NOMO-1 (cell line): ENCODE measurements around the gene BOD1L2.

Source experiments
- DNase-seq, 2 experiments: peaks; one replicate each; lab custom pipeline; 2025; ENCODE audit not compliant: unreplicated experiment in 2 of 2; lab: John Stamatoyannopoulos, UW

BOD1L2 gene

DNA sequence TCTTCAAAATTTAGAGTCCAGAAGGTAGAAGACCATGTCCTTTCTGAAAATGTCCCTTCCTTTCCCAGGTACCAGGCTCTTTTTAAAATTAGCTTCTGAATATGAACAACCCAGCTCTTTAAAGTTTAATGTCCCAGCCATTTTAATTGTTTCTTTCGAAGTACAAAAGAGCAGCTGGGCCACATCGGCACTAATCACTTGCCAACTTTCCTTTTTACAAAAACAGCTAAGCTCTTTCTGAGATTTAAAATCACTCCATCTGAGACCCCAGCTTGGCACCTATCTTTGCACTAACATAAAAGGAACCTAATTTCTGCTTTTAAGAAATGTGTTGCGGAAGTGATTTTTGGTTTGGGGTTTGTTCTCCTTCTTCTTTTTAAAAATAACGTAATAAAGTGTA is 2.6 kb downstream of the BOD1L2 start:
- peak; percentile 65 to 90 for DNase-seq

DNA sequence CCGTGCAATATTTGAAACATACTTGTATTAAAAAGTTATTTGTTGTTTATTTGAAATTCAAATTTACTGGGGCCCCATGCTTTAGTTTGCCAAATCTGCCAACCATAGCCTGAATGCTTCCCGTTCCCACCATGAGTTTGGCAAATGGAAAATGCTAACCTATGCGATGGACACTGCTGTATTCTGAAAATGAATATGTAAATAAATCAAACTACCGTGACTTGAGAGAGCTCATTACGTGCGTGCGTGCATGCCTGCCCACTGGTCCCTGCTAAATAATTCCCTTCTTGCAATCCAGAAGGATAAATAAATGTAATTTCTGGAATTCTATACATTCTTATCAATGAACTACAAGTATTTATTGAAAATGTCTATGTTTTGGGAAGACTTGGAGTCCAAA is 3.2 kb downstream of the BOD1L2 start:
- no peak for DNase-seq

- DNase-seq, result no peak
Measured at GRCh38 chr18:57150828-57151227, 3.9 kb downstream of the BOD1L2 start.

GRCh38 chr18:57154191-57154830 is 7.4 kb downstream of the BOD1L2 start:
- DNase-seq, result no peak

GRCh38 chr18:57164401-57164800 is 17.5 kb downstream of the BOD1L2 start:
- DNase-seq, result no peak

DNA sequence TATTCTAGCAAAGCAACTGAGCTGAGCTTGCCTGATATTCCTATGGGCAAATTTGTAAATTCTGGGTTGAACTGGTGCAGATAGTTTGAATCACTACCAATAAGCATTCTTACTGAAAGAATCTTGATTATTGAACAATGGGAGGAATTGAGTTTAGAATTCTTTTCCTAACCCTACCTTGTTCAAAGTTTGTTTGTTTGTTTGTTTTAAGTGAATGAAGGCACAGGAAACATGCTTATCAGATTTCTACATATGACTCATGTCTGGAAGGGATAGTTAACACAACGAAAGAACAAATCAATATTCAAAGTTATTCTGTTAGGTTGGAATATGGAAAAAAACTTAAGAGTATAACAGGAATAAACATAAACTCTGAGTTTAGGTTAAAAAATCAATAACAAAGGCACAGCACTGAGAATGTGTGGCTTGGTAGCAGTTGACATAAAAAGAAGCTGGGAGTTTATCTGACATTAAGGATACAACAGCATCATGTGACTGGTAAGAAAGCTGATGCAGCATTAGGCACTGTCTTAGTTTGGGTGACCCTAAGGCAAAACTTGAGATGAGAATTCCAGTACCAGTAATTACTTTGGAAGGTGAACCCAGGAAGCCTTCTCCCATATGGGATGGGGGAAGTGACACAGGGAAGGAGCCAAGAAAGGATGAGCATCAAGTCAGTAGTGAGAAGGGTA is 20.9 kb downstream of the BOD1L2 start:
- no peak for DNase-seq

GRCh38 chr18:57171026-57171425 is 24.1 kb downstream of the BOD1L2 start:
- no peak for DNase-seq

DNA sequence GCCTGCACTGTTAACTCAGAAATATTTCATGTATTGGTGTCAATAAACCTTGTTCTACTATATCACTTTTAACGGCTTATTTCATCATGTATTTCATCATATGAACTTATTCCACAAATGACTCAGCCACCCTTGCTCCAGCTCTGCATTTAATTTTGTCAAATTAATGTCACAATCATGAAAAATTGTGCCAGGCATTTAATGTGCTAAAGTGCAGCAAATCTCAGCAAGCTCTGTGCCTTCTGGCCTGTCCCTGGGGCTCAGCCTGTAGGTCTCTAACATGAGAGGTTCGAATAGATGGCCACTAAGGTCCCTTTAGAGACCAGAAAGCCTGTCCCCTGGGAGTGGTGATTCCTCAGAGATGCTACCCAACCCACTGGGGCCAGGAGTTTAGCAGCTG is 28.6 kb downstream of the BOD1L2 start:
- DNase-seq, result peak; percentile 49 to 73

DNA sequence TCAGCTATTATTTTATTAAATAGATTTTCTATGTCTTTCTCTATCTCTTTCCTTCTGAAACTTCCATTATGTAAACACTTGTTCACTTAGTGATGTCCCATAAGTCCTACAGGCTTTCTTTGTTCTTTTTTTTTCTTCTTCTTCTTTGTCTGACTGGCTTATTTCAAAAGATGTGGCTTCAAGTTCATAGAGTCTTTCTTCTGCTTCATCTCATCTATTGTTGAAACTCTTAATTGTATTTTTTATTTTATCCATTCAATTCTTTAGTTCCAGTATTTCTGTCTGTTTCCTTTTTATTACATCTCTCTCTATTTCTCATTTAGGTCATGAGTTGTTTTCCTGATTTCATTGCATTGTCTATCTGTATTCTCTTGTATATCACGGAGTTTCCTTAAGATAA is 38.5 kb downstream of the BOD1L2 start:
- no peak for DNase-seq

GRCh38 chr18:57188851-57189557 is 42.1 kb downstream of the BOD1L2 start:
- no peak for DNase-seq

DNA sequence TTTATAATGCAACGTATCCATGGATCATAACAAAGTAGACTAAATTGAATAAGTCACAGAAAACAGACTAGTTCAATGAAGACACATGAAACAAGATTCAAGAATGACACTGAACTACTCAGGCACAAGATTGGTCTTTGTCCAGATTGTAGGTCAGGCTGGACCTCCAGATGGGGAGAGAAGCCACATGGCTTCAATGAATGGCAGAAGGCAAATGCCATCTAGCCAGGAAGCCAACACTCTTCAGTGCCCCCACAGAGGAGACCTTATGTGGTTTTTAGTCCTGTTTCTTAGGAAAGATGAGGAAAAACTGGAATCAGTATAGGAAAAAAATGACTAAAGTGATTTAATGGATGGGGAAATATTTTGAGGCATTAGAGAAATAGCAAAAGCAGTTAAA is 43.1 kb downstream of the BOD1L2 start:
- DNase-seq, result no peak

- DNase-seq, result no peak
Measured at GRCh38 chr18:57194070-57194469, 47.2 kb downstream of the BOD1L2 start.

GRCh38 chr18:57194622-57195021 is 47.7 kb downstream of the BOD1L2 start:
- DNase-seq, result no peak

DNA sequence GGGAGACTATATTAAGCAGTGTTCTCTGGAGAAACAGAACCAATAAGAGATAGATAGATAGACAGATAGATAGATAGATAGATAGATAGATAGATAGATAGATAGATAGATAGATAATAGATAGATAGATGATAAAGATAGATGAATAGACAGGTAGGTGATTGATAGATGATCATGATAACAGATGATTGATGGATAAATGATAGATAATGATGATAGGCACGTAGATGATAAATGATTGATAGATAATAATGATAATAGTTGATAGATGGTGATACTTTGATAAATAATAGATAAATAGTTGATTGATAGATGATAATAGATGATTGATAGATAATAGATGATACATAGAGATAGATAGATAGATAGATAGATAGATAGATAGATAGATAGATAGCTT is 48.5 kb downstream of the BOD1L2 start:
- DNase-seq, result no peak

DNA sequence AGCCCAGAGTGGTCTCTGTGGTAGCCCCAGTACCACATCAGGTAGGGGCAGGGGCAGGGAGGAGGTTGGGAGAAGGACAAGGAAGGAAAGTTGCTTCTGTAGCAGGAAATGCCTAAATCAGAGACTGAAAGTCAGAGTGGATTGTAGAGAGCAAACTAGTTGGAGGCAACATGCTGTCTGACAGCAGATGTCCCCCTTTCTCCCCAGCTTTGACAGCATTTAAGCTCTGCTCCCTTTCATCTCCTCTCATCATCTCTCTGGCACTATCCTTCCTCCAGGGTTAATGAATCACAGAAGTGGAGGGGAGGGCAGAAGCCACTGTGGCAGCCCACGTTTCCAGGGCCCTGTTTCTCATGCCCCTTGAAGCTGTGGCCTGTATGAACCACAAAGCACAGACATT is 50.4 kb downstream of the BOD1L2 start:
- DNase-seq, result no peak

- DNase-seq, result no peak
Measured at GRCh38 chr18:57198073-57198472, 51.2 kb downstream of the BOD1L2 start.
